HK-2 (cell line): ENCODE data around the gene FNDC1.

Experiments used
- DNase-seq: peaks from one replicate; pipeline ENCODE4 v3.0.0-alpha.2; 2018; ENCODE audit not compliant: unreplicated experiment

The FNDC1 gene

GRCh38 chr6:159157431-159157830 lies 11.8 kb upstream of the FNDC1 start:
- DNase-seq: no peak

GRCh38 chr6:159161839-159162238 lies 7.4 kb upstream of the FNDC1 start:
- no peak for DNase-seq

- no peak for DNase-seq
These were observed 5.3 kb upstream of the FNDC1 start for GRCh38 chr6:159163901-159164370.

GRCh38 chr6:159168536-159169192 lies 536 bp upstream of the FNDC1 start:
- peak; percentile 29 for DNase-seq

GRCh38 chr6:159169557-159170332 lies 545 bp downstream of the FNDC1 start:
- peak; percentile 3 for DNase-seq

GRCh38 chr6:159170333-159170672 lies 1.1 kb downstream of the FNDC1 start:
- no peak for DNase-seq

GRCh38 chr6:159170999-159171712 lies 2.0 kb downstream of the FNDC1 start:
- DNase-seq: no peak

- no peak for DNase-seq
These were observed 2.9 kb downstream of the FNDC1 start for GRCh38 chr6:159172091-159172491.

- DNase-seq: peak; percentile 65
These were observed 5.2 kb downstream of the FNDC1 start for GRCh38 chr6:159174263-159174969.

- DNase-seq: no peak
These were observed 7.7 kb downstream of the FNDC1 start for GRCh38 chr6:159176913-159177312.

GRCh38 chr6:159178847-159179246 lies 9.6 kb downstream of the FNDC1 start:
- DNase-seq: no peak

GRCh38 chr6:159180001-159180400 lies 10.8 kb downstream of the FNDC1 start:
- no peak for DNase-seq

GRCh38 chr6:159181914-159182313 lies 12.7 kb downstream of the FNDC1 start:
- DNase-seq: no peak

- no peak for DNase-seq
These were observed 15.4 kb downstream of the FNDC1 start for GRCh38 chr6:159184559-159184958.

GRCh38 chr6:159190460-159190859 lies 21.3 kb downstream of the FNDC1 start:
- no peak for DNase-seq

GRCh38 chr6:159193923-159194322 lies 24.7 kb downstream of the FNDC1 start:
- no peak for DNase-seq

GRCh38 chr6:159194421-159194820 lies 25.2 kb downstream of the FNDC1 start:
- DNase-seq: no peak

GRCh38 chr6:159196430-159196975 lies 27.3 kb downstream of the FNDC1 start:
- no peak for DNase-seq

- no peak for DNase-seq
These were observed 28.1 kb downstream of the FNDC1 start for GRCh38 chr6:159197251-159197650.

GRCh38 chr6:159201336-159201735 lies 32.1 kb downstream of the FNDC1 start:
- no peak for DNase-seq

GRCh38 chr6:159203304-159204005 lies 34.3 kb downstream of the FNDC1 start:
- no peak for DNase-seq
